ENCODE data around the gene COL17A1.

The COL17A1 gene

DNA sequence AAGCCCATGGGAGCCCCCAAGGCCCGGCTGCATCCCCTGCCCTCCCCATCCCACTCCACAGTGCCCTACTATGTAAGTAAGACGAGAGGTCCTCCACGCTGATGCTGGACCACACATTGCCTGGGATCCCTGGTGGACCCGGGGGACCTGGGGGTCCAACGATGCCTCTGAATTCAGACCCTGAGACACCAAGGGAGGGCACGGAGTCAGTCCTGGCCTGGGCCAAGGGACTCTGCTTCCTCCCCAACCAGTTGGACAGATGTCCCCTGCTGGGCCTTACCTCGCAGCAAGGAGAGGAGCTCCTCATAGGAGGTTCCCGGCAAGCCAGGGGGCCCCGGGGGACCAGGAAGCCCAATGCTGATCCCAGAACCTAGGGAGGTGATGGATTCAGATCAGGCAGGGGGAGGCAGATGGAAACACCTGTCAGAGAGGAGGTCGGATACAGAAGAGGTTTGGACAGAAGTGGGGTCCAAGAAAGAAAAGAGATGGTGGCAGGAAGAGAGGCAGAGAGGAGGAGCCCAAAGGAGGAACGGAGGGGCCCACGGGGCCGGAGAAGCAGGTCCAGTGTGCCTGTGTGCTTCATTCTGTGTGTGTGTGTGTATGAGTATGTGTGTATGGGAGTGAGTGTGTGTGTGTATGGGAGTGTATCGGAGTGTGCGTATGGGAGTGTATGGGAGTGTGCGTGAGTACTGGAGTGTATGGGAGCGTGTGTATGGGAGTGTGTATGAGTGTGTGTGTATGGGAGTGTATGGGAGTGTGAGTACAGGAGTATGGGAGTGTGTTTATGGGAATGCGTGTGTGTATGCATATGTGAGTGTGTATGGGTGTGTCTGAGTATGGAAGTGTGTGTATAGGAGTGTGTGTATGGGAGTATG, 50.2 kb downstream of the COL17A1 start:
- TF ChIP-seq CTCF (IDR thresholded peaks at IDR 0.05; ENCODE audit: low read depth, low read length, missing control alignments) = no peak
- no peak for DNase-seq (ENCODE audit: low read depth)
- H3K4me3 ChIP-seq (ENCODE audit: low read depth, low read length) = no peak overlapping the region

- no peak overlapping the region for H3K4me3 ChIP-seq (ENCODE audit: low read depth, low read length)
- no peak for DNase-seq (ENCODE audit: low read depth)
- TF ChIP-seq CTCF (IDR thresholded peaks at IDR 0.05; ENCODE audit: low read depth, low read length, missing control alignments) = no peak
These were observed 51.1 kb downstream of the COL17A1 start for GRCh38 chr10:104034401-104035193.

GRCh38 chr10:104033966-104034365, 51.7 kb downstream of the COL17A1 start:
- no peak overlapping the region for H3K4me3 ChIP-seq (ENCODE audit: low read depth, low read length)
- DNase-seq (ENCODE audit: low read depth) = no peak
- no peak for TF ChIP-seq CTCF (IDR thresholded peaks at IDR 0.05; ENCODE audit: low read depth, low read length, missing control alignments)

DNA sequence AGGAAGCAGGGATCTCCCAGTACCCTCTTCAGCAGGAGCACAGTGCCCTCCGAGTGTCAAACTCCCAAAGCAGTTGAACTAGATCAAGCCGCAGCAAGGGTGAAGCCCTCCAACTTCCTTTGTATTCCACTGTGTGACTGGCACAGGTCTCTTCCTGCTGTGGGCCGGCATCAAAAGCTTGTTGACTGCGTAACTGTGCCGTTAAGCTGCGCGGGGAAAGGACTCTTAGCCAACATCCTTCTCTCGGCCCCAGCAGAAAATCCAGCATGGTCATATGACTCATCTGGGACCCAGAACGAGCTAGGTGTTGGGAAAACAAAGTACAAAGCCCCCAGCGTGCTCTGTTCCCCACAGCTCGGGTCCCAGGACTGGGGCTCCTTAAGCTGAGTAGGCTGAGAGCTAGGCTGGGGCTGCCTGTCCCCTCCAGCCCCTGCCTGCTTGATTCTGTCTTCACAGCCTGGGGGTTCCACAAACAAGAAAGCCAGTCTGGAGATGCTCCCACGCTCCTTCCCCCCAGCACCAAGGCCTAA, 52.2 kb downstream of the COL17A1 start:
- DNase-seq (ENCODE audit: low read depth) = no peak
- H3K4me3 ChIP-seq (ENCODE audit: low read depth, low read length) = no peak overlapping the region
- no peak for TF ChIP-seq CTCF (IDR thresholded peaks at IDR 0.05; ENCODE audit: low read depth, low read length, missing control alignments)

- H3K4me3 ChIP-seq (ENCODE audit: low read depth, low read length) = no peak overlapping the region
- TF ChIP-seq CTCF (IDR thresholded peaks at IDR 0.05; ENCODE audit: low read depth, low read length, missing control alignments) = no peak
- DNase-seq (ENCODE audit: low read depth) = no peak
These were observed 53.4 kb downstream of the COL17A1 start for GRCh38 chr10:104032144-104032775.

DNA sequence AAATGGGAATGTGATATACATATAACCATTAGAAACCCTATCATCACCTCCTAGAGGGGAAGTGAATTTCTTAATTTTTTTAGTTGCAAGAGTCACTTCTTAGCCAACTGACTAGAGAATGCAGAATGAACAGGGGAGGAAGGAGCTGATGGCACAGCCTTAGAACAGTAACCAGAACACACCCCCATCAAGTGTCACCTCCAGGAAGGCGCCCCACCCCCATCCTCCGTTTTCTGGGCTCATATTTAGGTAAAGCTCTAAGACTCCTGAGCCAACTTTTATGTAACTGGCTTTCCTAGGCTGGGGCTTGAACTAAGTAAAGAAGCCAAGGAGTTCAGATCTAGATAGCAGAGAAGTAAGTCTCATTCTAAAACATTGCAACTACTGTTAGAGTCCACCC, 54.0 kb downstream of the COL17A1 start:
- no peak for DNase-seq (ENCODE audit: low read depth)
- no peak for TF ChIP-seq CTCF (IDR thresholded peaks at IDR 0.05; ENCODE audit: low read depth, low read length, missing control alignments)
- no peak overlapping the region for H3K4me3 ChIP-seq (ENCODE audit: low read depth, low read length)

Measured in GM12864 (cell line).